Smooth muscle cell (in vitro differentiated cells): ENCODE results near the gene ATP11A. TPM values are rescaled to one million over a fixed set of nuclear protein-coding genes. Genes with fewer than 3 reads are reported as not detected.

ENCODE experiments used
- DNase-seq: peaks from one replicate; lab custom pipeline; 2025; ENCODE audit not compliant: unreplicated experiment; lab: John Stamatoyannopoulos, UW
- H2AFZ ChIP-seq: fragments of 200-600 bp; sonication (generic); 2 replicates; pipeline ENCODE4 v1.6.0; 2016; ENCODE audit warnings: antibody characterized with exemption, low read depth, mild to moderate bottlenecking
- H3F3A ChIP-seq: fragments of 200-600 bp; sonication (generic); 2 replicates; pipeline ENCODE4 v1.6.0; 2017; ENCODE audit warnings: antibody characterized with exemption, low read depth
- H3K27ac ChIP-seq: fragments of 200-600 bp; sonication (generic); 2 replicates; pipeline ENCODE4 v1.5.1; 2016; ENCODE audit warnings: low read depth, mild to moderate bottlenecking
- H3K27me3 ChIP-seq: fragments of 200-600 bp; sonication (generic); 2 replicates; pipeline ENCODE4 v1.6.1; 2016; ENCODE audit warnings: low read depth, mild to moderate bottlenecking
- H3K36me3 ChIP-seq: fragments of 200-600 bp; sonication (generic); 2 replicates; pipeline ENCODE4 v1.5.1; 2016; ENCODE audit warnings: low read depth
- H3K4me1 ChIP-seq: fragments of 200-600 bp; sonication (generic); 2 replicates; pipeline ENCODE4 v1.5.1; 2016; ENCODE audit warnings: low read depth
- H3K4me2 ChIP-seq: fragments of 200-600 bp; sonication (generic); 2 replicates; pipeline ENCODE4 v1.6.0; 2016; ENCODE audit warnings: mild to moderate bottlenecking
- H3K4me3 ChIP-seq: fragments of 200-600 bp; sonication (generic); 2 replicates; pipeline ENCODE4 v1.5.1; 2016; ENCODE audit warnings: mild to moderate bottlenecking
- H3K79me2 ChIP-seq: fragments of 200-600 bp; sonication (generic); 2 replicates; pipeline ENCODE4 v1.6.0; 2016; ENCODE audit warnings: low read depth, mild to moderate bottlenecking
- H3K9ac ChIP-seq: fragments of 200-600 bp; sonication (generic); 2 replicates; pipeline ENCODE4 v1.6.0; 2016; ENCODE audit warnings: low read depth
- H3K9me3 ChIP-seq: fragments of 200-600 bp; sonication (generic); replicated peaks from 2 replicates; pipeline ENCODE4 v1.5.1; 2016; ENCODE audit warnings: low read depth
- H4K20me1 ChIP-seq: fragments of 200-600 bp; sonication (generic); 2 replicates; pipeline ENCODE4 v1.6.0; 2016; ENCODE audit warnings: low read depth
- WGBS: methylation state at CpG from one replicate; pipeline ENCODE4 v1.1.7; 2016; ENCODE audit warnings: low lambda C conversion rate; 5-methylcytosine and 5-hydroxymethylcytosine counted together
- polyA plus RNA-seq: library from polyadenylated mRNA; unstranded; fragments of >200 nt; fragmentation: Nextera tagmentation; extraction: Ambion mirVana; gene quantifications from 2 replicates; pipeline ENCODE4 v1.2.1, GENCODE V29; 2016
- total RNA-seq: library from RNA; depleted of rRNA; stranded (reverse); fragments of >200 nt; gene quantifications from 2 replicates; pipeline ENCODE4 v1.2.3, GENCODE V29; 2014
- TF ChIP-seq, protein P1 (sequence below): fragments of 200-600 bp; sonication (generic); IDR thresholded peaks from 2 replicates; pipeline ENCODE4 v1.5.1; 2017; ENCODE audit warnings: borderline replicate concordance, mild to moderate bottlenecking, antibody characterized with exemption; ENCODE audit not compliant: insufficient read depth, poor library complexity, severe bottlenecking

The ATP11A gene
- total and polyA plus RNA-seq, 2 experiments from 2014 or later, result 6.5 to 7.5 TPM

DNA sequence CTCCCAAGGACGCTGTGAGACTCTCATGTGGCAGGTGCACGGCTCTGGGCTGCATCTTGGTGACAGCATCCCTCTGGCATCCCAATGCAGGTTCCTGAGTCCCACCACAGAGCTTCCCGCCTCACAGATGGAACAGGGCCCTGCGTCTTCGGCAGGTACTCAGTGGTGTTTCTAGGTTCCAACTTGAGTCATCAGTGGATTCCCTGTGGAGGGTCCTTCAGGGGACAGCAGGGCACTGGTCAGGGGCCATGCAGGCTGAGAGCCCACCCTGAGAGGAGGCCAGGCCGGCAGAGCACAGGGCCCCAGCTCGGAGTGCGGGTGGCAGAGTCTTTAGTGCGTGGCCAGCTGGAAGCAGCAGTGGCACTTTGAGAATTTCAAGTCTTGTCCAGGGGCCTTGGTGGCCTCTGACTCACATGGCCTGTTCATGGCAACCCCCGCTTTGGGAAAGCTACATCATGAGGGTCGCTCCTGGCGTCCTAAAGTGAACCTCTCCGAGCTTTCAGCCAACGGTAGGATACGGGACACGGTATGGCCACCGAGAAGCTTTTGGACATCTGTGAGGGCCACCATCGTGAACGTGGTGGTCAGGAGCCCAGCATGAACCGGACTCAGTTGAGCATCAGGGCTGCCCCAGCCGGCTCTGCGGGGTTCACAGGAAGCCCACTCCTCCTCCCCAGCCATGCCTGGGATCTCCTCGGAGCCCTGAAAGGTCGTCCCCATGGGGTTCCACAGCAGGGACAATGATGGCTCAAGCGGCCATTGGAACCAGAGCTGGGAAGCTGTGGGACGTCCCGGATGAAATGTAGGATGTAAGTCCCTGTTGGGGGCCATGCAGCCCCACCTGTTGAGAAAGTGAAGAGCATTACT is 207.1 kb downstream of the ATP11A start:
- Histone ChIP-seq H2AFZ (no peak overlapping the region), H3K27ac (no peak overlapping the region), H3K4me1 (peaks cover 37% of the 10 kb centered on the region), H3K9ac (no peak overlapping the region), H3K9me3 (no peaks in the 10 kb centered on the region), H3K4me2 (no peak overlapping the region), H3K27me3 (peaks cover 20% of the 10 kb centered on the region), H3K36me3 (no peaks in the 10 kb centered on the region), H3K4me3 (no peak overlapping the region), H4K20me1 (no peaks in the 10 kb centered on the region), H3K79me2 (no peaks in the 10 kb centered on the region), H3F3A (no peaks in the 10 kb centered on the region)
- TF ChIP-seq, protein P1, sequence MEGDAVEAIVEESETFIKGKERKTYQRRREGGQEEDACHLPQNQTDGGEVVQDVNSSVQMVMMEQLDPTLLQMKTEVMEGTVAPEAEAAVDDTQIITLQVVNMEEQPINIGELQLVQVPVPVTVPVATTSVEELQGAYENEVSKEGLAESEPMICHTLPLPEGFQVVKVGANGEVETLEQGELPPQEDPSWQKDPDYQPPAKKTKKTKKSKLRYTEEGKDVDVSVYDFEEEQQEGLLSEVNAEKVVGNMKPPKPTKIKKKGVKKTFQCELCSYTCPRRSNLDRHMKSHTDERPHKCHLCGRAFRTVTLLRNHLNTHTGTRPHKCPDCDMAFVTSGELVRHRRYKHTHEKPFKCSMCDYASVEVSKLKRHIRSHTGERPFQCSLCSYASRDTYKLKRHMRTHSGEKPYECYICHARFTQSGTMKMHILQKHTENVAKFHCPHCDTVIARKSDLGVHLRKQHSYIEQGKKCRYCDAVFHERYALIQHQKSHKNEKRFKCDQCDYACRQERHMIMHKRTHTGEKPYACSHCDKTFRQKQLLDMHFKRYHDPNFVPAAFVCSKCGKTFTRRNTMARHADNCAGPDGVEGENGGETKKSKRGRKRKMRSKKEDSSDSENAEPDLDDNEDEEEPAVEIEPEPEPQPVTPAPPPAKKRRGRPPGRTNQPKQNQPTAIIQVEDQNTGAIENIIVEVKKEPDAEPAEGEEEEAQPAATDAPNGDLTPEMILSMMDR, result no peak
- no peak for DNase-seq
- 88% methylated on average over 27 of the region's 27 CpGs for WGBS

DNA sequence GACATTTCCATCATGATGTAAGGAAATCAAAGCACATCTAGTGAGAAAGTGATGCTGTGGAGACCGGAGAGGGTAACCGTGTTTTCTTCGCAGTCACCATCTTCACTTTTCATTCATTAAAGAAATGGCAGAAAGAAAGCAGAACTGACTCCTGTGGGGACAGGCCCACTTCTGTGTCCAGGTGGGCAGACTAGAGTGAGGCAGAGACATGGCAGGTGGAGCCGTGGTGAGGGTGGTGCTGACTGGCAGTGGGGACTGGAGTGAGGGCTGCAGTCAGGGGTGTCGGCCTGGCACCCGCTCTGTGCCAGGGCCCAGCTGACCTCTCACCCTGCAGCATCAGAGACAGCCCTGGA is 207.7 kb downstream of the ATP11A start:
- H3K36me3 ChIP-seq, result no peaks in the 10 kb centered on the region
- no peak overlapping the region for H3K27ac ChIP-seq
- 95% methylated on average over 4 of the region's 6 CpGs for WGBS
- no peaks in the 10 kb centered on the region for H4K20me1 ChIP-seq
- TF ChIP-seq, protein P1, result no peak
- no peak overlapping the region for H3K9ac ChIP-seq
- no peaks in the 10 kb centered on the region for H3K79me2 ChIP-seq
- H3K4me1 ChIP-seq, result peaks cover 31% of the 10 kb centered on the region
- H3F3A ChIP-seq, result no peaks in the 10 kb centered on the region
- DNase-seq, result no peak
- no peak overlapping the region for H3K4me2 ChIP-seq
- H3K27me3 ChIP-seq, result peaks cover 13% of the 10 kb centered on the region
- no peak overlapping the region for H2AFZ ChIP-seq
- no peaks in the 10 kb centered on the region for H3K9me3 ChIP-seq
- no peak overlapping the region for H3K4me3 ChIP-seq

DNA sequence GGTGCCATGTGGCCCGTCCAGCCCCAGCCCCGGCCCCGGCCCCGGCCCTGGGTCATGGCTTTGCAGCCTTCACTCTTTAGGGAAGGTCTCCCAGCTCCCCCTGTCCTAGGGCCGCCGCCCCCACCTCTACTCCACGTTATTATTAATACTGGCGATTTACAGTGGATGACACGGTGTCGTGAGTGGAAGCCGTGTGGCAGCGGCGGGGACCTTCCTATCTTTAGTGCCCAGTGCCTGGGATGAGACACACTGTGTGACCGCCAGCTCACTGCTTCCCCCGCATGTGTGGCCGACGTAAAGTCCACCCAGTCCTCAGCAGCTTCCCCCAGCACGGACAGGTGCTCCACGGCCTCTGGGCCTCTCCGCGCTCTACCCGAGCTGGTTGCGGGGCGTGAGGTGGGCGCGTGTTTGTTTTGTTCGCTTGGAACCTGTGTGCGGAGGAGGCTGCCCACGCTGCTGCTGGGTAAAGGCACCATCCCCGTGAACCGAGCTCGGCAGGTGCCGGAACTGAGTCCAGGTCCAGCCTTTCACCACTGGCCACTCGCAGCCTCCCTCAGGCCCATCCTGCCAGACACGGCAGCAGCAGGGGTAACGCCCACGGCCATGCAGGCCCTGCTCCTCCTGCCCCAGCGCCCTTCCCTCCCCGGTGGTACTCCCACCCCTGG is 208.2 kb downstream of the ATP11A start:
- Histone ChIP-seq H3K4me1 (peaks cover 26% of the 10 kb centered on the region), H3K4me2 (no peak overlapping the region), H3K9ac (no peak overlapping the region), H3K27me3 (peaks cover 8% of the 10 kb centered on the region), H3K79me2 (no peaks in the 10 kb centered on the region), H2AFZ (no peak overlapping the region), H3K36me3 (no peaks in the 10 kb centered on the region), H4K20me1 (no peaks in the 10 kb centered on the region), H3K9me3 (no peaks in the 10 kb centered on the region), H3K4me3 (no peak overlapping the region), H3K27ac (no peak overlapping the region), H3F3A (no peaks in the 10 kb centered on the region)
- no peak for DNase-seq
- TF ChIP-seq, protein P1, result no peak
- WGBS, result 93% methylated on average over 35 of the region's 39 CpGs
